ENCODE measurements around the gene PAAF1. TPM values are rescaled to one million over a fixed set of nuclear protein-coding genes. Genes with fewer than 3 reads are reported as not detected.
A peak's percentile ranks its signal among the peaks of the same experiment; 100 is the strongest.

The PAAF1 gene
- total RNA-seq, 4 donors from 2014 or later, result 2.2 to 11.8 (median 4.4) TPM

DNA sequence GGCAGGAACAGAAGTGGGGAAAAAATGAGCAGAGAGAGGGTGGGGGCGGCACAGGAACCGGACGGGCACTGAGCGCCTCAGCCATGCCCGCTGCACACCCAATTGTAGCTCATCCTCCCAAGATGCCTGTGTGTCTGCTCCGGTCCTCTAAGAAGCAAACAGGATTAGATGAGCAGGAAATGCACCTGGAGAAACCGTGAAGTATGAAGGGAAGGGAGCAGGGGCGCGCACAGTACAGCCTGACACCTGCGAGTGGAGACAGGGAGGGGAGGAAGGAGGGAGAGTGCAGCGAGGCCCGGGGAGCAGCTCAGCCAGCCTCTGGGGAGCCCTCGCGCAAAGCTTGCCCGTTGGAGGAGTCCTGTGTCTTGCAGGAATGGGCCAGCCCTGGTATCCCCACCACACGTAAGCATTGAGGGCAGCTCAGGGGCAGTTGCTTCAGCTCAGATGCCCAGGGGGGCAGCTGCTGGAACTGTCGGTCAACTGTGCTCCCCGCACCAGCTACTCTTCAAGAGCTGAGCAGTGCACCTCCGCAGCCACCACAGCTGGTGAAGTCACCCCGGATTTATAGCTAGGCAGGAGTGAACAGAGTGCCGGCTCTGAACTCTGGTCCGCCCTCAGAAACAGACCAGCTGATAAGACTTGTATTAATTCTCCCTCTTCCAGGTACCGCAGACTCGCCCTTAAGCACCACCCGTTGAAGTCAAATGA, 81.0 kb downstream of the PAAF1 start:
- in situ Hi-C loops (cut with MboI; ENCODE audit: low sequenced_read_pairs in 4 of 4), result no loop called here
- Histone ChIP-seq H3K4me1 (no peaks in the 10 kb centered on the region), H3K27ac (no peak overlapping the region), H3K9me3 (no peaks in the 10 kb centered on the region), H3K4me3 (no peak overlapping the region), H3K27me3 (peaks cover 0 to 2% (median 0%) of the 10 kb centered on the region in 3 donors), H3K36me3 (no peaks in the 10 kb centered on the region)
- no peak for ATAC-seq
- DNase-seq, result no peak
- intact Hi-C loops (cut with DNase I; ENCODE audit: low total_unique reads), result loop anchor here (10.0 kb wide), 1 partner anchor 517 kb away; no protein-coding TSS in a partner anchor
- no peak for TF ChIP-seq POLR2A (IDR thresholded peaks at IDR 0.05)
- TF ChIP-seq, protein P1, sequence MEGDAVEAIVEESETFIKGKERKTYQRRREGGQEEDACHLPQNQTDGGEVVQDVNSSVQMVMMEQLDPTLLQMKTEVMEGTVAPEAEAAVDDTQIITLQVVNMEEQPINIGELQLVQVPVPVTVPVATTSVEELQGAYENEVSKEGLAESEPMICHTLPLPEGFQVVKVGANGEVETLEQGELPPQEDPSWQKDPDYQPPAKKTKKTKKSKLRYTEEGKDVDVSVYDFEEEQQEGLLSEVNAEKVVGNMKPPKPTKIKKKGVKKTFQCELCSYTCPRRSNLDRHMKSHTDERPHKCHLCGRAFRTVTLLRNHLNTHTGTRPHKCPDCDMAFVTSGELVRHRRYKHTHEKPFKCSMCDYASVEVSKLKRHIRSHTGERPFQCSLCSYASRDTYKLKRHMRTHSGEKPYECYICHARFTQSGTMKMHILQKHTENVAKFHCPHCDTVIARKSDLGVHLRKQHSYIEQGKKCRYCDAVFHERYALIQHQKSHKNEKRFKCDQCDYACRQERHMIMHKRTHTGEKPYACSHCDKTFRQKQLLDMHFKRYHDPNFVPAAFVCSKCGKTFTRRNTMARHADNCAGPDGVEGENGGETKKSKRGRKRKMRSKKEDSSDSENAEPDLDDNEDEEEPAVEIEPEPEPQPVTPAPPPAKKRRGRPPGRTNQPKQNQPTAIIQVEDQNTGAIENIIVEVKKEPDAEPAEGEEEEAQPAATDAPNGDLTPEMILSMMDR (IDR thresholded peaks at IDR 0.05 in 4 of 5, conservative IDR thresholded peaks at IDR 0.05 in 1 of 5), result no peak

DNA sequence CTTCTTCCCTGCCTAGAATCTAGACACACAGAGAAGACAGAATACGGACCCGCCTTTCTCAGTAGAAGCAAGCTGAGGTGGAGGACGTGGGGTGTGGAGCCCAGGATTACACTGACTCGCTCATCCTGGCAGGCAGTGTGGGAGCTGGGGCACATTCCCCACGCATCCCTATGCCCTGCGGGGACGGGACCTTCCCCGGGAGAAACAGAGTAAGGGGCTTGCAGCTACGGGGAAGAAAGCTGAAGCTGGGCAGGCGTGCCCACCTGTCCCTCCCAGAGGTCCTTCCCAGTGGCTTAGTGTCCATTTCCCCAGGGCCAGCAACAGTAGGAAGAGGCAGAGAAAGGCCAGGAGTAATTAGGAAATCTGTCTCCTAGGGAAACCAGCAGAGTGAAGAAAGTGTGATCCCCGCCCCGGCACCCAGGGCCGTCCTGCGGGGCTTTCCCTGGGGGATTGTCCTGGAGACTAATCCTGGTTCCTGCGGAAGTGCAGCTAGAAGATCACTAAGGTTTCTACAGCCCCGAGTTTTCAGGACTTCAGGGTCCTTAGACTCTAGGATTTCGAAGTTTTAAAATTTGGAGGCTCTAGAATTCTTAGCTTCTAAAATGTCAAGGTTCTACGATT, 81.8 kb downstream of the PAAF1 start:
- in situ Hi-C loops (cut with MboI; ENCODE audit: low sequenced_read_pairs in 4 of 4), result no loop called here
- TF ChIP-seq POLR2A (IDR thresholded peaks at IDR 0.05), result no peak
- TF ChIP-seq, protein P1 (IDR thresholded peaks at IDR 0.05 in 4 of 5, conservative IDR thresholded peaks at IDR 0.05 in 1 of 5), result no peak

DNA sequence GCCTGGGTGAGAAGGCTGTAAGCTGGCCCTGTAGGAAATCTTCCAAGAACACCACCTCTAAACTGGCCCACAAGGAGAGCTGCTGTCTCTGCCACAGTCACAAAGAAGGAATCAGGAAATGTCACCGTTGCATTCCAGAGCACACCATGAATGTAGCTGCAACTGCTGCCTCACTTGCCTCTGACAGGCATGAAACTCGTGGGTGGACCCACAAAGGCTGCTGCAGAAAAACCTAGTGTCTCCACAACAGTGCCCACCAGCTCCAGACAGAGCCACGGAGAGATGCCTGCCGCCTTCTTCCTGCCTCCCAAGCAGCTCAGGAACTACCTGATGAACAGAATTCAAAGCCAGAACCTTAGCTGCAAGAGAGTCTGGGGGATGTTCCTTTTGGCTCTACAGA, 84.5 kb downstream of the PAAF1 start:
- ATAC-seq (no peak), DNase-seq (no peak)
- in situ Hi-C loops (cut with MboI; ENCODE audit: low sequenced_read_pairs in 4 of 4), result loop anchor here in 1 of 4 donors (10.0 kb wide), 1 partner anchor 123 kb away; no protein-coding TSS in a partner anchor
- Histone ChIP-seq H3K4me1 (peaks cover 7 to 17% of the 10 kb centered on the region in 2 donors), H3K4me3 (no peak overlapping the region), H3K27ac (no peak overlapping the region), H3K27me3 (peaks cover 0 to 2% (median 0%) of the 10 kb centered on the region in 3 donors), H3K36me3 (no peaks in the 10 kb centered on the region), H3K9me3 (no peaks in the 10 kb centered on the region)
- intact Hi-C loops (cut with DNase I; ENCODE audit: low total_unique reads), result loop anchor here (10.0 kb wide), 2 partner anchors 263 to 633 kb away; partner anchors contain the start of gene POLD3
- no peak for TF ChIP-seq POLR2A (IDR thresholded peaks at IDR 0.05)
- TF ChIP-seq, protein P1 (IDR thresholded peaks at IDR 0.05 in 4 of 5, conservative IDR thresholded peaks at IDR 0.05 in 1 of 5), result no peak

More for the DNA sequence above, 81.8 kb downstream of the PAAF1 start:
- no peaks in the 10 kb centered on the region for H3K9me3 ChIP-seq
- intact Hi-C loops (cut with DNase I; ENCODE audit: low total_unique reads), result loop anchor here (10.0 kb wide), 1 partner anchor 516 kb away; no protein-coding TSS in a partner anchor
- H3K27ac ChIP-seq, result no peak overlapping the region
- no peaks in the 10 kb centered on the region for H3K36me3 ChIP-seq
- peak in 1 of 2 donors; percentile 4 for DNase-seq
- H3K4me1 ChIP-seq, result peaks cover 0 to 4% of the 10 kb centered on the region in 2 donors
- no peak overlapping the region for H3K4me3 ChIP-seq
- peaks cover 0 to 2% (median 0%) of the 10 kb centered on the region in 3 donors for H3K27me3 ChIP-seq
- no peak for ATAC-seq

DNA sequence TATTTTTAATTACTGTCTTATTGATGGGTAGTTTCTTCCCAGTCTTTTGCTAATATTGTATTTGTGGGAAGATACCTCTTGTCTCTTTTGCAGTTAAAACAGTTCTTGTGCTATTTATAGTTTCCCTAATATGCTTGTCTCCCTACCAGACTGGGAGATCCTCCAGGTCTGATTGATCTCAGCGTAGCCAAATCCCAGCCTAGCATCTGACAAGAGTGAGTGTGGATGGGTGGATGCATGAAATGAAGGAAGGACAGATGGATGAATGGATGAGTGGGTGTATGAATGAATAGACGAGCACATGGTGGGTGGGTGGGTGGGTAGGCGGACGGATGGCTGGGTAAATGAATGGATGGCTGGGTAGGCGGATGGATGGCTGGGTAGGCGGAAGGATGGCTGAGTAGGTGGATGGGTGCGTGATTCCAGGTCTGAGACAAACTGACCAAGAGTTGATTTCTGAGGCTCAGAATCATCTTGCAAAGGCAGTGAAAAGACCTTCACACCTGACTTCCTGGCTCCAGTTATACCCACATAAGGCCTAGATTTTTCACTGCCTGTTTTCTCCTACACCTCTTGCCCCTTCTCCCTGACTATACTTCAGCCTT, 85.4 kb downstream of the PAAF1 start:
- Histone ChIP-seq H3K36me3 (no peaks in the 10 kb centered on the region), H3K9me3 (no peaks in the 10 kb centered on the region), H3K4me1 (peaks cover 7 to 17% of the 10 kb centered on the region in 2 donors), H3K27me3 (no peaks in the 10 kb centered on the region), H3K4me3 (no peak overlapping the region), H3K27ac (no peak overlapping the region)
- intact Hi-C loops (cut with DNase I; ENCODE audit: low total_unique reads) (loop anchor here (10.0 kb wide), 2 partner anchors 263 to 633 kb away; partner anchors contain the start of gene POLD3), in situ Hi-C loops (cut with MboI; ENCODE audit: low sequenced_read_pairs in 4 of 4) (loop anchor here in 1 of 4 donors (10.0 kb wide), 1 partner anchor 123 kb away; no protein-coding TSS in a partner anchor)
- no peak for TF ChIP-seq POLR2A (IDR thresholded peaks at IDR 0.05)
- TF ChIP-seq, protein P1 (IDR thresholded peaks at IDR 0.05 in 4 of 5, conservative IDR thresholded peaks at IDR 0.05 in 1 of 5), result no peak
- ATAC-seq (no peak), DNase-seq (no peak)
